Liver (tissue), 9 donors: ENCODE measurements around the gene CLEC4A. TPM values are rescaled to one million over a fixed set of nuclear protein-coding genes. Genes with fewer than 3 reads are reported as not detected.
A peak's percentile ranks its signal among the peaks of the same experiment; 100 is the strongest.
"Not testable (repeated sequence)": the region's sequence is repeated elsewhere in the genome, so short reads cannot be mapped to it uniquely, and the experiment has no call there.

Experiments used
- DNase-seq: peaks from one replicate; pipeline ENCODE4 v3.0.0-alpha.2; 2017; ENCODE audit warnings: low spot score
- H3K27ac ChIP-seq, 2 donors: one replicate each; pipeline ENCODE4 v1.7.0; 2013; ENCODE audit warnings: inconsistent platforms in 2 of 2, low read length in 2 of 2, control low read depth in 1 of 2, low read depth in 1 of 2, mild to moderate bottlenecking in 1 of 2
- H3K27me3 ChIP-seq, 4 donors: one replicate each; pipeline versions ENCODE4 v1.6.1 to v1.7.0; 2013; ENCODE audit warnings: low read length in 3 of 4, inconsistent platforms in 1 of 4, mild to moderate bottlenecking in 1 of 4, moderate library complexity in 1 of 4; ENCODE audit not compliant: control insufficient read depth in 4 of 4, insufficient read depth in 4 of 4
- H3K36me3 ChIP-seq, 4 donors: one replicate each; pipeline versions ENCODE4 v1.6.1 to v1.7.0; 2013; ENCODE audit warnings: low read length in 3 of 4, mild to moderate bottlenecking in 3 of 4, low read depth in 1 of 4, moderate library complexity in 1 of 4; ENCODE audit not compliant: control insufficient read depth in 4 of 4, insufficient read depth in 3 of 4
- H3K4me1 ChIP-seq, 4 donors: one replicate each; pipeline versions ENCODE4 v1.6.1 to v1.7.0; 2013; ENCODE audit warnings: low read length in 3 of 4, mild to moderate bottlenecking in 3 of 4, moderate library complexity in 1 of 4; ENCODE audit not compliant: control insufficient read depth in 4 of 4, insufficient read depth in 4 of 4
- H3K4me3 ChIP-seq, 3 donors: one replicate each; pipeline versions ENCODE4 v1.6.1 to v1.7.0; 2013; ENCODE audit warnings: low read length in 3 of 3, control low read depth in 1 of 3, low read depth in 1 of 3, mild to moderate bottlenecking in 1 of 3
- H3K9ac ChIP-seq, 2 donors: one replicate each; pipeline ENCODE4 v1.7.0; 2013; ENCODE audit warnings: low read length in 2 of 2, mild to moderate bottlenecking in 2 of 2, moderate library complexity in 2 of 2, control low read depth in 1 of 2, low read depth in 1 of 2
- H3K9me3 ChIP-seq, 4 donors: one replicate each; pipeline versions ENCODE4 v1.6.1 to v1.7.0; 2013; ENCODE audit warnings: low read length in 3 of 4; ENCODE audit not compliant: control insufficient read depth in 4 of 4
- ATF3 ChIP-seq: IDR thresholded peaks from 2 replicates; pipeline ENCODE4 v1.6.1; 2016; ENCODE audit warnings: antibody characterized with exemption
- CTCF ChIP-seq: fragments of 150-350 bp; IDR thresholded peaks from 2 replicates; pipeline ENCODE4 v1.5.1; 2017; ENCODE audit warnings: improper control_type of control experiment, low read depth, low read length; ENCODE audit not compliant: missing input control
- EGR1 ChIP-seq, 2 donors: IDR thresholded peaks; 2 replicates each; pipeline ENCODE4 v1.6.1; 2016 to 2018; ENCODE audit warnings: antibody characterized with exemption in 2 of 2, low read depth in 2 of 2
- FOXA1 ChIP-seq: IDR thresholded peaks from 2 replicates; pipeline ENCODE4 v1.6.1; 2016; ENCODE audit warnings: antibody characterized with exemption
- FOXA2 ChIP-seq: IDR thresholded peaks from 2 replicates; pipeline ENCODE4 v1.6.1; 2016; ENCODE audit warnings: antibody characterized with exemption
- GABPA ChIP-seq, 2 donors: IDR thresholded peaks in 1 of 2; conservative IDR thresholded peaks in 1 of 2; 2 replicates each; pipeline ENCODE4 v1.6.1; 2016; ENCODE audit warnings: antibody characterized with exemption in 2 of 2, mild to moderate bottlenecking in 1 of 2, moderate library complexity in 1 of 2
- HNF4G ChIP-seq: IDR thresholded peaks from 2 replicates; pipeline ENCODE4 v1.6.1; 2016; ENCODE audit warnings: antibody characterized with exemption
- JUND ChIP-seq, 2 donors: IDR thresholded peaks; 2 replicates each; pipeline ENCODE4 v1.6.1; 2016; ENCODE audit warnings: antibody characterized with exemption in 2 of 2
- MAX ChIP-seq: IDR thresholded peaks from 2 replicates; pipeline ENCODE4 v1.6.1; 2016; ENCODE audit warnings: antibody characterized with exemption
- NR2F2 ChIP-seq: IDR thresholded peaks from 2 replicates; pipeline ENCODE4 v1.6.1; 2016; ENCODE audit warnings: antibody characterized with exemption
- RAD21 ChIP-seq, 2 donors: IDR thresholded peaks; 2 replicates each; pipeline ENCODE4 v1.6.1; 2016; ENCODE audit warnings: antibody characterized with exemption in 2 of 2, mild to moderate bottlenecking in 2 of 2
- REST ChIP-seq: IDR thresholded peaks from 2 replicates; pipeline ENCODE4 v1.6.1; 2016; ENCODE audit warnings: antibody characterized with exemption, mild to moderate bottlenecking
- RXRA ChIP-seq, 2 donors: IDR thresholded peaks; 2 replicates each; pipeline ENCODE4 v1.6.1; 2017 to 2018; ENCODE audit warnings: antibody characterized with exemption in 2 of 2, mild to moderate bottlenecking in 1 of 2
- SP1 ChIP-seq: IDR thresholded peaks from 2 replicates; pipeline ENCODE4 v1.6.1; 2018; ENCODE audit warnings: antibody characterized with exemption, mild to moderate bottlenecking
- TAF1 ChIP-seq: conservative IDR thresholded peaks from 2 replicates; pipeline ENCODE4 v1.6.1; 2016; ENCODE audit warnings: antibody characterized with exemption, mild to moderate bottlenecking
- YY1 ChIP-seq: IDR thresholded peaks from 2 replicates; pipeline ENCODE4 v1.6.1; 2016; ENCODE audit warnings: antibody characterized with exemption, mild to moderate bottlenecking
- ZBTB33 ChIP-seq: IDR thresholded peaks from 2 replicates; pipeline ENCODE4 v1.6.1; 2016; ENCODE audit warnings: antibody characterized with exemption
- WGBS: extraction: QIAGEN DNeasy Blood & Tissue Kit; methylation state at CpG from one replicate; pipeline ENCODE4 v1.1.7; 2013; 5-methylcytosine and 5-hydroxymethylcytosine counted together
- polyA plus RNA-seq, 2 donors: library from polyadenylated mRNA; stranded (reverse) in 1 of 2; unstranded in 1 of 2; fragments of 200-250 nt in 1 of 2; fragments of >200 nt in 1 of 2; fragmentation: Nextera tagmentation in 1 of 2; extraction: Ambion mirVana in 1 of 2; gene quantifications; one replicate each; pipeline versions ENCODE4 v1.2.1 to v1.2.3, GENCODE V29; 2013 to 2015
- total RNA-seq, 2 donors: library from RNA; depleted of rRNA; stranded (reverse); fragments of >200 nt; gene quantifications; one replicate each; pipeline ENCODE4 v1.2.3, GENCODE V29; 2014
- donor health status: healthy.
- donor health status: healthy.
- donor health status: healthy.
- donor health status: healthy.
- donor health status: healthy.

CLEC4A gene
- total and polyA plus RNA-seq, 4 donors = 0.67 to 2.5 (median 1.6) TPM

- WGBS = 3% methylated on average over 4 of the region's 4 CpGs
- Histone ChIP-seq H3K9ac (peak overlapping the region; percentile 78 to 95), H3K9me3 (no peaks in the 10 kb centered on the region), H3K27me3 (no peaks in the 10 kb centered on the region), H3K36me3 (no peaks in the 10 kb centered on the region), H3K27ac (peak overlapping the region; percentile 82 to 87), H3K4me1 (peaks cover 7 to 20% (median 17%) of the 10 kb centered on the region in 4 donors), H3K4me3 (peak overlapping the region; percentile 71 to 81 (median 74))
- no peak for DNase-seq
- TF ChIP-seq HNF4G (no peak), JUND (IDR thresholded peaks at IDR 0.05) (no peak), YY1 (no peak), REST (no peak), MAX (no peak), RXRA (IDR thresholded peaks at IDR 0.05) (no peak), EGR1 (IDR thresholded peaks at IDR 0.05; ENCODE audit: low read depth in 2 of 2) (no peak), FOXA1 (no peak), RAD21 (IDR thresholded peaks at IDR 0.05) (no peak), NR2F2 (no peak), ZBTB33 (no peak), FOXA2 (no peak), TAF1 (no peak), SP1 (no peak), GABPA (IDR thresholded peaks at IDR 0.05 in 1 of 2, conservative IDR thresholded peaks at IDR 0.05 in 1 of 2) (no peak)
Observed at GRCh38 chr12:8082808-8083100, 40.7 kb upstream of the CLEC4A start.

- not testable (repeated sequence) for H3K4me3 ChIP-seq, H3K36me3 ChIP-seq, H3K9ac ChIP-seq, H3K27me3 ChIP-seq, H3K27ac ChIP-seq, DNase-seq, H3K9me3 ChIP-seq
- H3K4me1 ChIP-seq = peaks cover 7 to 20% (median 17%) of the 10 kb centered on the region in 4 donors
- 81% methylated on average over 3 of the region's 3 CpGs for WGBS
Observed at GRCh38 chr12:8084351-8084750, 39.1 kb upstream of the CLEC4A start.

GRCh38 chr12:8087666-8088065 is 35.8 kb upstream of the CLEC4A start:
- 95% methylated on average over 2 of the region's 2 CpGs for WGBS
- no peak overlapping the region for H3K27ac ChIP-seq
- no peak overlapping the region for H3K9ac ChIP-seq
- peaks cover 7 to 19% (median 15%) of the 10 kb centered on the region in 4 donors for H3K4me1 ChIP-seq
- H3K4me3 ChIP-seq = no peak overlapping the region
- DNase-seq = no peak
- no peaks in the 10 kb centered on the region for H3K27me3 ChIP-seq
- no peaks in the 10 kb centered on the region for H3K9me3 ChIP-seq
- H3K36me3 ChIP-seq = peaks cover 12 to 30% (median 24%) of the 10 kb centered on the region in 4 donors
- TF ChIP-seq REST (no peak), ATF3 (no peak), CTCF (no peak), EGR1 (IDR thresholded peaks at IDR 0.05; ENCODE audit: low read depth in 2 of 2) (no peak), GABPA (IDR thresholded peaks at IDR 0.05 in 1 of 2, conservative IDR thresholded peaks at IDR 0.05 in 1 of 2) (no peak), TAF1 (no peak), SP1 (no peak), HNF4G (no peak), JUND (IDR thresholded peaks at IDR 0.05) (no peak)
